ENCODE measurements around the gene HOXD8.

DNA sequence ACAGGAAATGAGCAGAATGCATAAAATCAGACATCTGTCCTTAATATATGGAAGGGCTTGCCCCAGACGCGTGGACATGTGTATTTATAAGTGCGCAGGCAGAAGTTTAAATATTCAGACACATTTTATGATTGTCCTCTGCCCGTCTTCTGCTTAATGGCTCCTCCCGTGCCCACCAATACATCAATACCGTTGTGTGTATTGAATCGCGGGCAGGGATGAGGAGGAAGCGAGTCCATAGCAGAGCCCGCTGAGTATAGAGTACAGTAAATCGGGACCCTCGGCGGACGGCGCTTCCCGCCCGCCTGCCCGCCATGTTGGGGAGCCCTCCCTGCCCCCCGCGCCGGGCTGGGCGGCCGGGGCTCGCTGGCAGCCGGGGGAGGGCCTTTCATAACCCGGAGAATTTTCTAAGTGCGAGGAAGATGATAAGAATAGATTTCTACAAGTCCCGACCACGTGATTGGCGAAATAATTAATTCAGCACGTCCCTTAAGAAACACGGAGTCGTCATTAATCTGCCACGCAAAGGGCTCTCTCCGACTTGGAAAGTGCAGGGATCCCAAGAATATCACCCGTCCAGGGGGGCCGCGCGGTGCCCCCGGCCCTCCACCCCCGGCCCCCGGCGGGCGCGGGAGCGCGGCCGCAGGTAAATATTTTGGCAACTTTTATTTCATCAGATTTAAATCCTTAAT, 27.4 kb downstream of the HOXD8 start, which contains the start of gene HOXD3:
- TF ChIP-seq, protein P1, sequence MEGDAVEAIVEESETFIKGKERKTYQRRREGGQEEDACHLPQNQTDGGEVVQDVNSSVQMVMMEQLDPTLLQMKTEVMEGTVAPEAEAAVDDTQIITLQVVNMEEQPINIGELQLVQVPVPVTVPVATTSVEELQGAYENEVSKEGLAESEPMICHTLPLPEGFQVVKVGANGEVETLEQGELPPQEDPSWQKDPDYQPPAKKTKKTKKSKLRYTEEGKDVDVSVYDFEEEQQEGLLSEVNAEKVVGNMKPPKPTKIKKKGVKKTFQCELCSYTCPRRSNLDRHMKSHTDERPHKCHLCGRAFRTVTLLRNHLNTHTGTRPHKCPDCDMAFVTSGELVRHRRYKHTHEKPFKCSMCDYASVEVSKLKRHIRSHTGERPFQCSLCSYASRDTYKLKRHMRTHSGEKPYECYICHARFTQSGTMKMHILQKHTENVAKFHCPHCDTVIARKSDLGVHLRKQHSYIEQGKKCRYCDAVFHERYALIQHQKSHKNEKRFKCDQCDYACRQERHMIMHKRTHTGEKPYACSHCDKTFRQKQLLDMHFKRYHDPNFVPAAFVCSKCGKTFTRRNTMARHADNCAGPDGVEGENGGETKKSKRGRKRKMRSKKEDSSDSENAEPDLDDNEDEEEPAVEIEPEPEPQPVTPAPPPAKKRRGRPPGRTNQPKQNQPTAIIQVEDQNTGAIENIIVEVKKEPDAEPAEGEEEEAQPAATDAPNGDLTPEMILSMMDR (IDR thresholded peaks at IDR 0.05; ENCODE audit: low read depth, low read length), result no peak
- no peak for TF ChIP-seq POLR2A (IDR thresholded peaks at IDR 0.05; ENCODE audit: extremely low read depth, insufficient read length)
